PC-3 (cell line): ENCODE measurements around the gene AMMECR1. TPM values are rescaled to one million over a fixed set of nuclear protein-coding genes. Genes with fewer than 3 reads are reported as not detected.

Experiments used
- ATAC-seq: fragments of 200-7000 bp; cut with Tn5 transposase; 2 replicates; pipeline ENCODE4 v1.9.1; 2020; ENCODE audit warnings: mild to moderate bottlenecking, moderate library complexity
- BruUV-seq: library from RNA; stranded (reverse); fragments of 400-500 nt; replicated peaks from 2 replicates; lab custom pipeline; 2021; lab: Mats Ljungman, UMichigan
- CTCF ChIA-PET: fragments of 300-600 bp; sonication (Branson Sonifier 250); formaldehyde crosslinking; loops from one replicate; lab custom pipeline; 2022; ENCODE audit warnings: antibody characterized with exemption; lab: Charles Lee
- POLR2A ChIA-PET: fragments of 300-600 bp; sonication (Branson Sonifier 250); formaldehyde crosslinking; loops from one replicate; lab custom pipeline; 2022; ENCODE audit warnings: antibody characterized with exemption; ENCODE audit not compliant: unreplicated experiment; lab: Charles Lee
- DNase-seq: peaks from one replicate; pipeline ENCODE4 v3.0.0-alpha.2; 2015
- H2AFZ ChIP-seq: fragments of 300-600 bp; sonication (generic); 2 replicates; pipeline ENCODE4 v1.6.0; 2016; ENCODE audit warnings: antibody characterized with exemption, low read length
- H3F3A ChIP-seq: fragments of 300-600 bp; sonication (generic); one replicate; pipeline ENCODE4 v1.6.0; 2017; ENCODE audit warnings: antibody characterized with exemption, low read length, control low read depth, mild to moderate bottlenecking; ENCODE audit not compliant: unreplicated experiment
- H3K27ac ChIP-seq: fragments of 300-600 bp; sonication (generic); 2 replicates; pipeline ENCODE4 v1.5.1; 2016; ENCODE audit warnings: mild to moderate bottlenecking, low read length
- H3K27me3 ChIP-seq: fragments of 300-600 bp; sonication (generic); 2 replicates; pipeline ENCODE4 v1.6.1; 2016; ENCODE audit warnings: low read length, mixed read lengths
- H3K36me3 ChIP-seq: fragments of 300-600 bp; sonication (generic); 2 replicates; pipeline ENCODE4 v1.6.1; 2016; ENCODE audit warnings: low read depth, mixed run types, low read length, mixed read lengths
- H3K4me1 ChIP-seq: fragments of 300-600 bp; sonication (generic); 2 replicates; pipeline ENCODE4 v1.5.1; 2016; ENCODE audit warnings: low read length; ENCODE audit not compliant: insufficient read depth
- H3K4me2 ChIP-seq: fragments of 300-600 bp; sonication (generic); 2 replicates; pipeline ENCODE4 v1.6.0; 2016; ENCODE audit warnings: low read length
- H3K4me3 ChIP-seq: fragments of 300-600 bp; sonication (generic); 2 replicates; pipeline ENCODE4 v1.5.1; 2016; ENCODE audit warnings: mild to moderate bottlenecking, low read length, mixed read lengths
- H3K79me2 ChIP-seq: fragments of 300-600 bp; sonication (generic); 2 replicates; pipeline ENCODE4 v1.6.1; 2017; ENCODE audit warnings: low read length, mixed read lengths
- H3K9ac ChIP-seq: fragments of 300-600 bp; sonication (generic); 2 replicates; pipeline ENCODE4 v1.6.0; 2016; ENCODE audit warnings: mild to moderate bottlenecking, low read length
- H3K9me2 ChIP-seq: fragments of 300-600 bp; sonication (generic); replicated peaks from 2 replicates; pipeline ENCODE4 v1.6.1; 2016; ENCODE audit warnings: mixed run types, low read length, mixed read lengths
- H3K9me3 ChIP-seq: fragments of 300-600 bp; sonication (generic); 2 replicates; pipeline ENCODE4 v1.6.1; 2016; ENCODE audit warnings: low read length, mixed read lengths
- H4K20me1 ChIP-seq: fragments of 300-600 bp; sonication (generic); 2 replicates; pipeline ENCODE4 v1.6.1; 2016; ENCODE audit warnings: low read length, mixed read lengths
- CTCF ChIP-seq: fragments of 300-600 bp; sonication (generic); conservative IDR thresholded peaks from 2 replicates; pipeline ENCODE4 v1.5.1; 2017; ENCODE audit warnings: antibody characterized with exemption, low read depth, mild to moderate bottlenecking, low read length
- EZH2 ChIP-seq: fragments of 300-600 bp; sonication (generic); IDR thresholded peaks from one replicate; pipeline ENCODE4 v1.6.1; 2017; ENCODE audit warnings: antibody characterized with exemption, mild to moderate bottlenecking, low read length; ENCODE audit not compliant: unreplicated experiment
- EZH2phosphoT487 ChIP-seq: fragments of 300-600 bp; sonication (generic); IDR thresholded peaks from 2 replicates; pipeline ENCODE4 v1.6.1; 2018; ENCODE audit warnings: mild to moderate bottlenecking, antibody characterized with exemption, low read length, borderline replicate concordance
- intact Hi-C: fragments of 100-400 bp; cut with micrococcal nuclease; formaldehyde crosslinking; loops from 2 replicates; pipeline ENCODE4 v1.9.0; 2023
- total RNA-seq: library from RNA; depleted of rRNA; stranded (reverse); fragments of >200 nt; gene quantifications from 2 replicates; pipeline ENCODE4 v1.2.3, GENCODE V29; 2014

AMMECR1 gene
- total RNA-seq, 1 experiment from 2014 or later = 14.2 TPM

GRCh38 chrX:110171442-110171841 is 146.4 kb downstream of the AMMECR1 start:
- Histone ChIP-seq H3K9me2 (no peaks in the 10 kb centered on the region), H3K79me2 (no peaks in the 10 kb centered on the region), H3K9me3 (no peaks in the 10 kb centered on the region), H3K4me3 (no peak overlapping the region), H3F3A (no peaks in the 10 kb centered on the region), H3K4me2 (no peak overlapping the region), H3K27ac (no peak overlapping the region), H3K27me3 (no peaks in the 10 kb centered on the region), H3K4me1 (peaks cover 30% of the 10 kb centered on the region), H3K9ac (no peak overlapping the region), H4K20me1 (no peaks in the 10 kb centered on the region), H3K36me3 (peaks cover 12% of the 10 kb centered on the region), H2AFZ (no peak overlapping the region)
- no peak for ATAC-seq
- BruUV-seq = no TSS peak
- POLR2A ChIA-PET = no interaction called here
- intact Hi-C loops = no loop called here
- no peak for TF ChIP-seq EZH2phosphoT487
- DNase-seq = no peak
- CTCF ChIA-PET = no interaction called here

GRCh38 chrX:110170029-110170428 is 147.9 kb downstream of the AMMECR1 start:
- Histone ChIP-seq H3K36me3 (peaks cover 12% of the 10 kb centered on the region), H3K9me3 (no peaks in the 10 kb centered on the region), H3K27me3 (no peaks in the 10 kb centered on the region), H3K4me1 (peaks cover 29% of the 10 kb centered on the region), H3K9me2 (no peaks in the 10 kb centered on the region), H3K9ac (no peak overlapping the region), H3K27ac (no peak overlapping the region), H3K4me2 (no peak overlapping the region), H3F3A (no peaks in the 10 kb centered on the region), H2AFZ (no peak overlapping the region), H3K4me3 (no peak overlapping the region), H3K79me2 (no peaks in the 10 kb centered on the region), H4K20me1 (no peaks in the 10 kb centered on the region)
- ChIA-PET POLR2A (no interaction called here), CTCF (no interaction called here)
- BruUV-seq = no TSS peak
- ATAC-seq (no peak), DNase-seq (no peak)
- intact Hi-C loops = no loop called here
- no peak for TF ChIP-seq EZH2
- TF ChIP-seq EZH2phosphoT487 = no peak
- TF ChIP-seq CTCF = no peak

- Histone ChIP-seq H2AFZ (no peak overlapping the region), H3K36me3 (peaks cover 12% of the 10 kb centered on the region), H3K4me2 (no peak overlapping the region), H3K27me3 (no peaks in the 10 kb centered on the region), H3F3A (no peaks in the 10 kb centered on the region), H3K27ac (no peak overlapping the region), H4K20me1 (no peaks in the 10 kb centered on the region), H3K4me1 (peaks cover 21% of the 10 kb centered on the region), H3K4me3 (no peak overlapping the region), H3K79me2 (no peaks in the 10 kb centered on the region), H3K9me2 (no peaks in the 10 kb centered on the region), H3K9ac (no peak overlapping the region), H3K9me3 (no peaks in the 10 kb centered on the region)
- intact Hi-C loops = no loop called here
- POLR2A ChIA-PET = no interaction called here
- no TSS peak for BruUV-seq
- no peak for ATAC-seq
- CTCF ChIA-PET = no interaction called here
- TF ChIP-seq EZH2 (no peak), EZH2phosphoT487 (no peak), CTCF (no peak)
- DNase-seq = no peak
These were observed 149.3 kb downstream of the AMMECR1 start for GRCh38 chrX:110168585-110168984.
